CD14-positive monocyte (primary cell): Measurements from ENCODE around the gene LAMB1. TPM values are rescaled to one million over a fixed set of nuclear protein-coding genes. Genes with fewer than 3 reads are reported as not detected.

ENCODE experiments used
- DNase-seq, 3 donors: peaks; one replicate each; pipeline ENCODE4 v3.0.0-alpha.2; 2011 to 2022
- H2AFZ ChIP-seq: 2 replicates; pipeline ENCODE4 v1.6.0; 2012; ENCODE audit warnings: mild to moderate bottlenecking, low read depth, low read length, inconsistent platforms; ENCODE audit not compliant: insufficient read depth, poor library complexity, severe bottlenecking
- H3K27ac ChIP-seq, 2 donors: 1 replicate in 1 of 2; 2 replicates in 1 of 2; pipeline ENCODE4 v1.5.1; 2012 to 2013; ENCODE audit warnings: low read length in 2 of 2, control low read depth in 1 of 2, inconsistent platforms in 1 of 2, low read depth in 1 of 2, mild to moderate bottlenecking in 1 of 2
- H3K27me3 ChIP-seq, 2 donors: one replicate each; pipeline versions ENCODE4 v1.6.0 to v1.6.1; 2011 to 2013; ENCODE audit warnings: low read length in 2 of 2; ENCODE audit not compliant: control insufficient read depth in 2 of 2, insufficient read depth in 2 of 2
- H3K36me3 ChIP-seq, 2 donors: replicated peaks in 1 of 2; 1 replicate in 1 of 2; 2 replicates in 1 of 2; pipeline versions ENCODE4 v1.5.1 to v1.6.1; 2012 to 2013; ENCODE audit warnings: low read length in 2 of 2, control low read depth in 1 of 2, inconsistent platforms in 1 of 2, mild to moderate bottlenecking in 1 of 2; ENCODE audit not compliant: insufficient read depth in 2 of 2, control insufficient read depth in 1 of 2
- H3K4me1 ChIP-seq, 2 donors: 1 replicate in 1 of 2; 2 replicates in 1 of 2; pipeline versions ENCODE4 v1.5.1 to v1.6.1; 2012 to 2013; ENCODE audit warnings: low read length in 2 of 2, control low read depth in 1 of 2, inconsistent platforms in 1 of 2, mild to moderate bottlenecking in 1 of 2, moderate library complexity in 1 of 2; ENCODE audit not compliant: insufficient read depth in 2 of 2, control insufficient read depth in 1 of 2
- H3K4me2 ChIP-seq: replicated peaks from 2 replicates; pipeline ENCODE3; 2012; ENCODE audit warnings: low read length, moderate library complexity, mild to moderate bottlenecking; ENCODE audit not compliant: poor library complexity, severe bottlenecking; ENCODE audit errors: extremely low read depth
- H3K4me3 ChIP-seq, 3 experiments: fragments of 200-600 bp in 1 of 3; sonication (generic) in 1 of 3; replicated peaks in 1 of 3; 1 replicate in 2 of 3; 2 replicates in 1 of 3; pipeline ENCODE4 v1.5.1; 2011 to 2013; ENCODE audit warnings: low read length in 3 of 3, mild to moderate bottlenecking in 3 of 3, control low read depth in 2 of 3, low read depth in 2 of 3, inconsistent platforms in 1 of 3, moderate library complexity in 1 of 3
- H3K79me2 ChIP-seq: 2 replicates; pipeline ENCODE4 v1.6.0; 2012; ENCODE audit warnings: mild to moderate bottlenecking, control low read depth, inconsistent platforms, low read length, moderate library complexity; ENCODE audit not compliant: insufficient read depth
- H3K9ac ChIP-seq: 2 replicates; pipeline ENCODE4 v1.6.0; 2017; ENCODE audit warnings: low read length, mild to moderate bottlenecking; ENCODE audit not compliant: insufficient read depth, poor library complexity, severe bottlenecking
- H3K9me3 ChIP-seq, 2 donors: replicated peaks in 1 of 2; 1 replicate in 1 of 2; 2 replicates in 1 of 2; pipeline versions ENCODE4 v1.5.1 to v1.6.1; 2012 to 2013; ENCODE audit warnings: low read length in 2 of 2, control low read depth in 1 of 2; ENCODE audit not compliant: control insufficient read depth in 1 of 2, insufficient read depth in 1 of 2
- H4K20me1 ChIP-seq: 2 replicates; pipeline ENCODE4 v1.6.0; 2012; ENCODE audit warnings: mild to moderate bottlenecking, low read length, control low read depth, moderate library complexity; ENCODE audit not compliant: insufficient read depth
- H3K27ac Mint-ChIP-seq, 7 donors: one replicate each; pipeline ENCODE4 v1.8.0; 2020; ENCODE audit warnings: mild to moderate bottlenecking in 7 of 7, mixed read lengths in 7 of 7, moderate library complexity in 6 of 7, inconsistent platforms in 2 of 7
- H3K27me3 Mint-ChIP-seq, 3 donors: one replicate each; pipeline ENCODE4 v1.8.0; 2021 to 2022; ENCODE audit warnings: low read depth in 3 of 3, mild to moderate bottlenecking in 3 of 3, mixed read lengths in 3 of 3, moderate library complexity in 3 of 3, inconsistent platforms in 1 of 3
- H3K36me3 Mint-ChIP-seq, 2 donors: one replicate each; pipeline ENCODE4 v1.8.0; 2020; ENCODE audit warnings: mixed read lengths in 2 of 2, inconsistent platforms in 1 of 2, mild to moderate bottlenecking in 1 of 2
- H3K4me1 Mint-ChIP-seq: one replicate; pipeline ENCODE4 v1.8.0; 2020; ENCODE audit warnings: mild to moderate bottlenecking, mixed read lengths
- H3K4me3 Mint-ChIP-seq, 2 donors: one replicate each; pipeline ENCODE4 v1.8.0; 2020; ENCODE audit warnings: mild to moderate bottlenecking in 2 of 2, mixed read lengths in 2 of 2, moderate library complexity in 1 of 2
- H3K9me3 Mint-ChIP-seq, 7 donors: one replicate each; pipeline ENCODE4 v1.8.0; 2020 to 2022; ENCODE audit warnings: mixed read lengths in 7 of 7, mild to moderate bottlenecking in 6 of 7, moderate library complexity in 6 of 7, inconsistent platforms in 2 of 7
- WGBS: methylation state at CpG from one replicate; pipeline ENCODE4 v1.1.5; 2013; ENCODE audit warnings: missing lambda C conversion rate; ENCODE audit not compliant: insufficient coverage; 5-methylcytosine and 5-hydroxymethylcytosine counted together
- intact Hi-C, 2 donors: fragments of 100-400 bp; cut with micrococcal nuclease; formaldehyde crosslinking; loops; one replicate each; pipeline versions ENCODE4 v1.15.0 to v1.15.1; 2023
- polyA plus RNA-seq, 3 donors: library from polyadenylated mRNA; depleted of rRNA in 1 of 3; unstranded in 2 of 3; stranded (reverse) in 1 of 3; fragments of 300-500 nt in 2 of 3; fragments of >200 nt in 1 of 3; fragmentation: Illumina TruSeq in 2 of 3; gene quantifications; 1 replicate in 2 of 3; 2 replicates in 1 of 3; pipeline ENCODE4 v1.2.3, GENCODE V29; 2012 to 2021
- TF ChIP-seq, protein P1 (sequence below): fragments of 200-600 bp; IDR thresholded peaks from one replicate; pipeline ENCODE4 v1.8.0; 2022; ENCODE audit warnings: antibody characterized with exemption, mild to moderate bottlenecking

Gene LAMB1
- polyA plus RNA-seq, 3 donors: 0.42 TPM; not detected in 2

DNA sequence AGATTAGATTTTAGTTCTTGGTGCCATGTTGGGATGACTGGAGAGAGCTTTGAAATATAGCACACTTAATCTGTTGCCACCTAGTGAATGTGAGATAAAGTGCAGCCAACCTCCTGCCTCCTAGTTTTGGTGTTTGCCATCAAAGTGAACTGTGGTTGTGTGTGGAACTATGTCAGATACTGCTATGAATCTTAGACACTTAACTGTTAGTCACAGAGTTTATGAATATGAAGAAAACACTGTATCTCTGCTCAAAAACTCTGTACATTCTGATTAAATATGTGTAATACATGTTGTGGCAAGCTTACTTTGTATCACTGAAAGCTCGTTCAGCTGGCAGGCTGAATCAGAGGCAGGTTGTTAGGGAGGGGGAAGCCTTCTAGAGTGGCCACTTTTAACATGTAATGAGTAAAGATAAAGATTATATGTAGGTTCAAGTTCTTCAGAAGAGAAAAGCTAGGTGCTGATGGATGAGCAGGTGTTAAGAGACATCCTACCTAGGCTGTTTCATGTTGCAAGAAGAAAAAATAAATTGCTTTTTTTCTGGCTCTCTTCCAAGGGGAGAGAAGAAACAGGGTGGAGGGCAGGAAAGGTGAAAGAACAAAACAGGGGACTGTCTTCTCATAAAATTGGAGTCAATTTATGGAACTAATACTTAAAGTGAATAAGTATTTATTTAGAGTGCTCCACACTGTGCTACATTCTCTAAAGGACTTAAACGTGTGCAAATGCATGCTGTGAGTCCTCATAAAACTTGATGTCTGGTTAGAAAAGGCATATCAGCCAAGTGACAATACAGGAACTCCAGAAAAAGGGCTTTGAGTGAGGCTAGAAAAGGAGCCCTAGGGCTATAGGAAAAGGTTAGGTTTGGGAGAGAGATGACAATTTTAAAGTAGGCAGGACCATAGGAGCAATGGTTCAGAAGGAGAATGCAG lies 14.1 kb upstream of the LAMB1 start:
- H3K4me3 ChIP-seq: no peak overlapping the region
- Mint-ChIP-seq H3K36me3 (no peaks in the 10 kb centered on the region), H3K9me3 (no peaks in the 10 kb centered on the region), H3K27ac (no peak overlapping the region), H3K4me3 (no peak overlapping the region), H3K4me1 (no peaks in the 10 kb centered on the region), H3K27me3 (peaks cover 0 to 7% (median 3%) of the 10 kb centered on the region in 3 donors)
- TF ChIP-seq, protein P1, sequence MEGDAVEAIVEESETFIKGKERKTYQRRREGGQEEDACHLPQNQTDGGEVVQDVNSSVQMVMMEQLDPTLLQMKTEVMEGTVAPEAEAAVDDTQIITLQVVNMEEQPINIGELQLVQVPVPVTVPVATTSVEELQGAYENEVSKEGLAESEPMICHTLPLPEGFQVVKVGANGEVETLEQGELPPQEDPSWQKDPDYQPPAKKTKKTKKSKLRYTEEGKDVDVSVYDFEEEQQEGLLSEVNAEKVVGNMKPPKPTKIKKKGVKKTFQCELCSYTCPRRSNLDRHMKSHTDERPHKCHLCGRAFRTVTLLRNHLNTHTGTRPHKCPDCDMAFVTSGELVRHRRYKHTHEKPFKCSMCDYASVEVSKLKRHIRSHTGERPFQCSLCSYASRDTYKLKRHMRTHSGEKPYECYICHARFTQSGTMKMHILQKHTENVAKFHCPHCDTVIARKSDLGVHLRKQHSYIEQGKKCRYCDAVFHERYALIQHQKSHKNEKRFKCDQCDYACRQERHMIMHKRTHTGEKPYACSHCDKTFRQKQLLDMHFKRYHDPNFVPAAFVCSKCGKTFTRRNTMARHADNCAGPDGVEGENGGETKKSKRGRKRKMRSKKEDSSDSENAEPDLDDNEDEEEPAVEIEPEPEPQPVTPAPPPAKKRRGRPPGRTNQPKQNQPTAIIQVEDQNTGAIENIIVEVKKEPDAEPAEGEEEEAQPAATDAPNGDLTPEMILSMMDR: no peak
- no peak overlapping the region for H3K4me2 ChIP-seq
- no peak overlapping the region for H3K27ac ChIP-seq
- no peaks in the 10 kb centered on the region for H3K9me3 ChIP-seq
- H4K20me1 ChIP-seq: no peaks in the 10 kb centered on the region
- no peak overlapping the region for H2AFZ ChIP-seq
- H3K27me3 ChIP-seq: no peaks in the 10 kb centered on the region
- WGBS: 80% methylated on average over 2 of the region's 2 CpGs
- DNase-seq: no peak
- no peaks in the 10 kb centered on the region for H3K79me2 ChIP-seq
- intact Hi-C loops: no loop called here
- H3K36me3 ChIP-seq: no peaks in the 10 kb centered on the region
- no peak overlapping the region for H3K9ac ChIP-seq
- no peaks in the 10 kb centered on the region for H3K4me1 ChIP-seq

DNA sequence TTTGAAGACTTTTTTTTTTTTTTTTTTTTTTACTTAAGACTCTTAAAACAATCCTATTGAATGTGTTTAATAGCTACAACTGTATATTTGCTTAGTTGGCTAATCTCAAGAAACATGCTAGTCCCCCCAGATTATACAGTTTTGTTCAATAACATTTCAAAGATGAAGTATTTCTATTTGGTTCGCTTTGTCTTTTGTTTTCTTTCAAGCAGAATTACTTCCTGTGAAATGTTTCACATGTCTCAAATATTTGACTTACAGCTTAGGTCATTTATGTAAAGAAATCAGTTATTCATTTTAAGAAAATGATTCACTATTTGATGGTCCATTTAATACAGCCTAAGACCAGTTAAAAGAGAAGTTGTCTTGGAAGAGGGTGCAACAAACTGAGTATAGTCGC lies 12.8 kb upstream of the LAMB1 start:
- Histone ChIP-seq H2AFZ (no peak overlapping the region), H3K4me1 (no peaks in the 10 kb centered on the region), H3K9me3 (no peaks in the 10 kb centered on the region), H3K4me3 (no peak overlapping the region), H3K36me3 (no peaks in the 10 kb centered on the region), H3K4me2 (no peak overlapping the region), H4K20me1 (no peaks in the 10 kb centered on the region), H3K9ac (no peak overlapping the region), H3K27me3 (no peaks in the 10 kb centered on the region), H3K27ac (no peak overlapping the region), H3K79me2 (no peaks in the 10 kb centered on the region)
- Mint-ChIP-seq H3K4me3 (no peak overlapping the region), H3K27ac (no peak overlapping the region), H3K36me3 (no peaks in the 10 kb centered on the region), H3K4me1 (no peaks in the 10 kb centered on the region), H3K9me3 (no peaks in the 10 kb centered on the region), H3K27me3 (peaks cover 0 to 4% (median 3%) of the 10 kb centered on the region in 3 donors)
- TF ChIP-seq, protein P1: no peak
- WGBS: no CpG with 5 or more reads among the region's 2 CpGs
- intact Hi-C loops: no loop called here
- no peak for DNase-seq
